Thymus (tissue), 14 donors: ENCODE data around the gene ACTRT3. TPM values are rescaled to one million over a fixed set of nuclear protein-coding genes. Genes with fewer than 3 reads are reported as not detected.

ENCODE experiments used
- DNase-seq, 9 donors: peaks; one replicate each; pipeline ENCODE4 v3.0.0-alpha.2; 2013; ENCODE audit warnings: low spot score in 9 of 9, low read depth in 6 of 9, missing footprints in 1 of 9
- H3K27ac ChIP-seq, 2 donors: one replicate each; pipeline ENCODE4 v1.5.1; 2013; ENCODE audit warnings: control low read depth in 1 of 2, low read depth in 1 of 2, low read length in 1 of 2, mild to moderate bottlenecking in 1 of 2, moderate library complexity in 1 of 2
- H3K27me3 ChIP-seq, 2 donors: one replicate each; pipeline ENCODE4 v1.5.1; 2013; ENCODE audit warnings: low read length in 1 of 2; ENCODE audit not compliant: control insufficient read depth in 2 of 2, insufficient read depth in 1 of 2
- H3K36me3 ChIP-seq, 2 donors: one replicate each; pipeline ENCODE4 v1.5.1; 2013; ENCODE audit warnings: low read length in 1 of 2, mild to moderate bottlenecking in 1 of 2, moderate library complexity in 1 of 2; ENCODE audit not compliant: control insufficient read depth in 2 of 2, insufficient read depth in 2 of 2
- H3K4me1 ChIP-seq, 2 donors: one replicate each; pipeline ENCODE4 v1.5.1; 2013; ENCODE audit warnings: low read length in 2 of 2; ENCODE audit not compliant: control insufficient read depth in 2 of 2, insufficient read depth in 2 of 2
- H3K4me3 ChIP-seq, 2 donors: one replicate each; pipeline ENCODE4 v1.5.1; 2013; ENCODE audit warnings: low read length in 2 of 2, control low read depth in 1 of 2, mild to moderate bottlenecking in 1 of 2
- H3K9me3 ChIP-seq, 2 donors: one replicate each; pipeline ENCODE4 v1.5.1; 2013; ENCODE audit warnings: low read length in 1 of 2, mild to moderate bottlenecking in 1 of 2; ENCODE audit not compliant: control insufficient read depth in 2 of 2, insufficient read depth in 1 of 2
- WGBS: extraction: QIAGEN DNeasy Blood & Tissue Kit; methylation state at CpG from one replicate; pipeline ENCODE4 v1.1.7; 2013; 5-methylcytosine and 5-hydroxymethylcytosine counted together
- long read RNA-seq, 10 donors: transcript quantifications; one replicate each; lab custom pipeline, GENCODE V29; 2026
- polyA plus RNA-seq: library from polyadenylated mRNA; stranded (reverse); fragments of 200-250 nt; gene quantifications from one replicate; pipeline ENCODE4 v1.2.3, GENCODE V29; 2013
- total RNA-seq: library from RNA; stranded (reverse); fragments of 120-200 nt; gene quantifications from one replicate; pipeline ENCODE4 v1.2.4, GENCODE V29; 2013
- donor health status: healthy.

Gene ACTRT3
- total RNA-seq (1.0 TPM), polyA plus RNA-seq (1.5 TPM)
- long read RNA-seq, donor 1 = 0 reads
- long read RNA-seq, donor 2 = 0 reads
- long read RNA-seq, donor 3 = 0 reads
- long read RNA-seq, donor 4 = 0 reads
- long read RNA-seq, donor 5 = 0 reads
- long read RNA-seq, donor 6 = 0 reads
- long read RNA-seq, donor 7 = 0 reads
- long read RNA-seq, donor 8 = 0 reads
- long read RNA-seq, donor 9, partial matches to known transcripts = 0 of 1 reads
- long read RNA-seq, donor 9, other reads (novel, unspliced or antisense) = 0 of 1 reads
- long read RNA-seq, donor 10, partial matches to known transcripts = 0 of 1 reads
- long read RNA-seq, donor 10, other reads (novel, unspliced or antisense) = 0 of 1 reads

DNA sequence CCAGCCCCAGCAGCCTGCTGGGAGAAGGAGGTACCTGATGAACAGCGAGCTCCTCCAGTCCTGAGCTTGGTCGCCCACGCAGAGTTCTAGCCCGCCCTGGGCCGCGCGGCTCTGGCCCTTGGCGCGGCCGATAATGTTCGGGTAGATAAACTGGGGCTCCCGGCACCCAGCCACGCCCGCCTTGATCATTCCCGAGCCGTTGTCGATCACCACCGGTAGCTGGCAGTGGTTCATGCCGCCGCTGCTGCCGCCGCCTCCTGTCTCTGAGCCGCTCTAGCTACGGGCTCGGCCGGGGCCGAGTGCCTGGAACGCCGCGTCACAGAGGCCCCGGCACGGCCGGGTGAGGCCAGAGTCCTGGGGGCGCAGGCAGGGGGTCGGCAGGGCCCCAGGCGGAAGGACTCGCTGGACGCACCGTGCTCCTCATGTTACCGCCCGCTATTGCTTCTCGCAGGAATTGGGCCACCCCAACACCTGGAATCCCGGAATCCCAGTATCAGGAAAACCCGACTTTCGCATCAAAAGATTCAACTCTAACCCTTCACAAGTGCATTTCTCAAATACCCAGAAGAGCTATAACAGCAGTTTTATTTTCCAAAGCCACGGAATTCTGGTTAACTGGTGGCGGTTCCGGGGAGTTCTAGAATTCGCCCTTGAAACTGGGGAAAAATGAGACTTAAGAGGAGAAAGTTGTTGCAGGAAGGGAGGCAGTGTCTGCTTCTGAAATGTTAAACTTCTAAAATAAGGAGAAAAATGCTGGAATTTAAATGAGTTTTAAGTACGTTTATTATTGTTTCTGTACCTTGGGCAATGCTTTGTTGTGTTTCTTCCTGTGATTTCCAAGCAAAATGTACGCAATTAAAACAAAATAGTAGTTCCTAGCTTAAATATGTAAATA, at the start of gene ACTRT3:
Gene ACTRT3, minus strand, starts transcription at position 275 of the 895 bp plus-strand sequence. Its CDS starts 41 bp downstream, at position 234.
- Histone ChIP-seq H3K27me3 (peaks cover 0 to 2% of the 10 kb centered on the region in 2 donors), H3K4me1 (peaks cover 5 to 6% of the 10 kb centered on the region in 2 donors), H3K36me3 (no peaks in the 10 kb centered on the region), H3K4me3 (peak within 1 kb of the TSS; percentile 61 to 75), H3K9me3 (no peaks in the 10 kb centered on the region), H3K27ac (peak within 1 kb of the TSS; percentile 78 to 87)
- 1% methylated on average over 51 of the region's 51 CpGs for WGBS
- DNase-seq = peak in 6 of 9 donors; percentile 32 to 67 (median 44)

GRCh38 chr3:169818316-169818715, 49.0 kb upstream of the ACTRT3 start:
- Histone ChIP-seq H3K27ac (no peak overlapping the region), H3K4me3 (no peak overlapping the region), H3K27me3 (no peaks in the 10 kb centered on the region), H3K9me3 (no peaks in the 10 kb centered on the region), H3K4me1 (peaks cover 4 to 7% of the 10 kb centered on the region in 2 donors), H3K36me3 (no peaks in the 10 kb centered on the region)
- DNase-seq = no peak
- WGBS = 92% methylated on average over 2 of the region's 2 CpGs

DNA sequence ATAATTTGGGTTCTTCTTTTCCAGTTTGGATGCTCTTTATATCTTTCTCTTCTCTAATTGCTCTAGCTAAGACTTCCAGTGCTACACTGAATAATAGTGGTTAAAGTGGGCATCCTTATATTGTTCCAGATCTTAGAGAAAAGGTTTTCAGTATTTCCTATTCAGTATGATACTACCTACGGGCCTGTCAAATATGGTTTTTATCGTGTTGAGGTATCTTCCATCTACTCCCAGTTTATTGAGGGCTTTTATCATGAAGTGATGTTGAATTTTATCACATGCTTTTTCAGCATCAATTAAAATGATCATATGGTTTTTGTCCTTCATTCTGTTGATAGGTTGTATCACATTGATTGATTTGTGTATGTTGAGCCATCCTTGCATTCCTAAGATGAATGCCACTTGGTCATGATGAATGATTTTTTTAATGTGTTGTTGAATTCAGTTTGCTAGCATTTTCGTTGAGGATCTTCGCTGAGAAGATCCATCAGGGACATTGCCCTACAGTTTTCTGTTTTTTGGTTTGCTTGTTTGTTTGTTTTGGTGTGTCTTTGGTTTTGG, 46.3 kb upstream of the ACTRT3 start:
- H3K4me3 ChIP-seq = no peak overlapping the region
- H3K4me1 ChIP-seq = peaks cover 10 to 13% of the 10 kb centered on the region in 2 donors
- H3K9me3 ChIP-seq = peaks cover 0 to 2% of the 10 kb centered on the region in 2 donors
- H3K27ac ChIP-seq = no peak overlapping the region
- no peaks in the 10 kb centered on the region for H3K36me3 ChIP-seq
- H3K27me3 ChIP-seq = peaks cover 0 to 12% of the 10 kb centered on the region in 2 donors
- no peak for DNase-seq
- WGBS = 96% methylated on average over 4 of the region's 4 CpGs

DNA sequence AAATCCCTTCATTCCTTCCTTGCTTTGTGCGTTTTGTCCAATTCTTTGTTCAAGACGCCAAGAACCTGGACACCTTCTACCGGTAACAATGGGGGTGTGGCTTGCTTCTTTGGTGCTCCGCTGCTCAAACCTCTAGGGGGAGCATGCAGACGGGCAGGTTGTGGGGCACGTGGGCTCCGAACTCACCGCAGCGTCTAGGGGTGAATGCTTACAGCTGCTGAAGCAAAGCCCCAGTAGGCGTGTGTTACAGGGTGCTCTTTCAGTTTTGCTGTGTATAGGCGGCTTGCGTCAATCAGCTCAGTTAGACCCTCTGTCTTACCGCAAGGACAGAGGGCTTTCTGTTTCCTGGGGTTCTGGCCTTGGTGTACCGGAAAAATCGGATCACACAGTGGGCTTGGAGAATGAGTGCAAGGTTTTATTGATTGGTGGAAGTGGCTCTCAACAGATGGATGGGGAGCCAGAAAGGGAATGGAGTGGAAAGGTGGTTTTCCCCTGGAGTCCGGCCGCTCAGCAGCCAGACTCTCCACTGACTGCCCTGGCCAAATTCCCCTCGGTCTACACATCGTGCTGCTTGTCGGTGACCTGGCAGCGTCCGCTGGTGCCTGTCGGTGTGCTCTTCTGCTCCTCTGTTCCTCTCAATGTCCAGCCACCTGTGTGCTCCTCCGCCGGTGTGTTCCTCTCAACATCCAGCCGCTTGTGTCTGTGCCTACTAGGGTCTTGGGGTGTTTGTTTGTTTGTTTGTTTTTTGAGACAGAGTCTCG, 44.6 kb upstream of the ACTRT3 start:
- Histone ChIP-seq H3K4me3 (peak overlapping the region; percentile 76 to 84), H3K27me3 (peaks cover 0 to 12% of the 10 kb centered on the region in 2 donors), H3K9me3 (peaks cover 0 to 2% of the 10 kb centered on the region in 2 donors), H3K27ac (no peak overlapping the region), H3K4me1 (peaks cover 10 to 13% of the 10 kb centered on the region in 2 donors), H3K36me3 (no peaks in the 10 kb centered on the region)
- WGBS = 60% methylated on average over 27 of the region's 27 CpGs
- DNase-seq = peak in 8 of 9 donors; percentile 31 to 85 (median 56)

- Histone ChIP-seq H3K27ac (peak overlapping the region in 1 of 2 donors; percentile 85), H3K4me3 (peak overlapping the region; percentile 76 to 84), H3K27me3 (peaks cover 0 to 12% of the 10 kb centered on the region in 2 donors), H3K9me3 (peaks cover 0 to 2% of the 10 kb centered on the region in 2 donors), H3K36me3 (no peaks in the 10 kb centered on the region), H3K4me1 (peaks cover 10 to 13% of the 10 kb centered on the region in 2 donors)
- 39% methylated on average over 8 of the region's 8 CpGs for WGBS
- DNase-seq = peak in 3 of 9 donors; percentile 3 to 21 (median 5)
Observed at GRCh38 chr3:169813278-169813677, 43.9 kb upstream of the ACTRT3 start.

- peaks cover 10 to 13% of the 10 kb centered on the region in 2 donors for H3K4me1 ChIP-seq
- peak; percentile 38 to 89 (median 72) for DNase-seq
- 3% methylated on average over 56 of the region's 56 CpGs for WGBS
- H3K9me3 ChIP-seq = peaks cover 0 to 2% of the 10 kb centered on the region in 2 donors
- H3K27ac ChIP-seq = peak within 1 kb of the TSS; percentile 80 to 85
- no peaks in the 10 kb centered on the region for H3K36me3 ChIP-seq
- H3K4me3 ChIP-seq = peak within 1 kb of the TSS; percentile 76 to 84
- peaks cover 0 to 12% of the 10 kb centered on the region in 2 donors for H3K27me3 ChIP-seq
Observed at GRCh38 chr3:169812332-169813235, 43.2 kb upstream of the ACTRT3 start, which contains the start of the genes LRRC34 and LRRIQ4. Gene LRRC34, minus strand, starts transcription at chr3:169812904. Its CDS starts 356 bp downstream, at chr3:169812548. Gene LRRIQ4, plus strand, starts transcription at chr3:169812870. Its CDS starts 9,052 bp downstream, at chr3:169821922.

- WGBS = 5% methylated on average over 29 of the region's 29 CpGs
Observed at GRCh38 chr3:169811631-169812331, 42.4 kb upstream of the ACTRT3 start.

More at GRCh38 chr3:169811631-169812331, 42.4 kb upstream of the ACTRT3 start:
- Histone ChIP-seq H3K36me3 (no peaks in the 10 kb centered on the region), H3K27me3 (peaks cover 0 to 12% of the 10 kb centered on the region in 2 donors), H3K4me3 (peak overlapping the region; percentile 76 to 84), H3K9me3 (peaks cover 0 to 2% of the 10 kb centered on the region in 2 donors), H3K4me1 (peaks cover 10 to 13% of the 10 kb centered on the region in 2 donors), H3K27ac (peak overlapping the region; percentile 80 to 85)
- DNase-seq = peak in 8 of 9 donors; percentile 35 to 84 (median 49)
